KMS-11 (cell line): ENCODE measurements around the gene LETM1.

Experiments
- H2AFZ ChIP-seq: fragments of 200-600 bp; sonication (generic); 2 replicates; pipeline ENCODE4 v1.6.1; 2016; ENCODE audit warnings: antibody characterized with exemption, mixed run types, low read depth
- H3K27ac ChIP-seq: fragments of 200-600 bp; sonication (generic); 2 replicates; pipeline ENCODE4 v1.6.1; 2016; ENCODE audit warnings: mild to moderate bottlenecking, mixed run types
- H3K27me3 ChIP-seq: fragments of 200-600 bp; sonication (generic); 2 replicates; pipeline ENCODE4 v1.6.1; 2017; ENCODE audit warnings: mild to moderate bottlenecking, low read depth, mixed run types, moderate library complexity; ENCODE audit not compliant: insufficient read depth
- H3K36me3 ChIP-seq: fragments of 200-600 bp; sonication (generic); 2 replicates; pipeline ENCODE4 v1.6.1; 2017; ENCODE audit warnings: mild to moderate bottlenecking, mixed run types; ENCODE audit not compliant: insufficient read depth
- H3K4me1 ChIP-seq: fragments of 200-600 bp; sonication (generic); 2 replicates; pipeline ENCODE4 v1.6.1; 2016; ENCODE audit warnings: mild to moderate bottlenecking, low read depth, mixed run types; ENCODE audit not compliant: poor library complexity, severe bottlenecking
- H3K4me2 ChIP-seq: fragments of 200-600 bp; sonication (generic); 2 replicates; pipeline ENCODE4 v1.7.0; 2016; ENCODE audit warnings: mild to moderate bottlenecking, mixed run types
- H3K4me3 ChIP-seq: fragments of 200-600 bp; sonication (generic); IDR thresholded peaks from 2 replicates; pipeline ENCODE4 v1.6.1; 2017; ENCODE audit warnings: low read depth, low read length, mixed read lengths; ENCODE audit not compliant: insufficient read depth
- H3K79me2 ChIP-seq: fragments of 200-600 bp; sonication (generic); 2 replicates; pipeline ENCODE4 v1.6.1; 2016; ENCODE audit warnings: low read depth, mixed run types; ENCODE audit not compliant: insufficient read depth
- H3K9ac ChIP-seq: fragments of 200-600 bp; sonication (generic); 2 replicates; pipeline ENCODE4 v1.6.1; 2016; ENCODE audit warnings: mild to moderate bottlenecking, mixed run types
- H4K20me1 ChIP-seq: fragments of 200-600 bp; sonication (generic); 2 replicates; pipeline ENCODE4 v1.6.1; 2016; ENCODE audit warnings: mild to moderate bottlenecking, mixed run types; ENCODE audit not compliant: insufficient read depth
- TF ChIP-seq, protein P1 (sequence below): fragments of 200-600 bp; sonication (generic); conservative IDR thresholded peaks from 2 replicates; pipeline ENCODE4 v1.6.1; 2017; ENCODE audit warnings: low read depth, mild to moderate bottlenecking, antibody characterized with exemption, low read length, moderate library complexity, mixed read lengths

Gene LETM1

DNA sequence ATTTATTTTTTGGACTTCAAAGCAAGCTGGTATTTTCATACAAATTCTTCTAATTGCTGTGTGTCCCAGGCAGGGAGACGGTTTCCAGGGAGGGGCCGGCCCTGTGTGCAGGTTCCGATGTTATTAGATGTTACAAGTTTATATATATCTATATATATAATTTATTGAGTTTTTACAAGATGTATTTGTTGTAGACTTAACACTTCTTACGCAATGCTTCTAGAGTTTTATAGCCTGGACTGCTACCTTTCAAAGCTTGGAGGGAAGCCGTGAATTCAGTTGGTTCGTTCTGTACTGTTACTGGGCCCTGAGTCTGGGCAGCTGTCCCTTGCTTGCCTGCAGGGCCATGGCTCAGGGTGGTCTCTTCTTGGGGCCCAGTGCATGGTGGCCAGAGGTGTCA lies 47.6 kb downstream of the LETM1 start:
- Histone ChIP-seq H3K4me1 (no peaks in the 10 kb centered on the region), H3K79me2 (no peaks in the 10 kb centered on the region), H3K9ac (no peak overlapping the region), H2AFZ (no peak overlapping the region), H3K27ac (peak overlapping the region; percentile 39; the same call in 1 of the 2 replicates), H3K4me2 (no peak overlapping the region), H4K20me1 (no peaks in the 10 kb centered on the region), H3K4me3 (no peak overlapping the region), H3K36me3 (no peaks in the 10 kb centered on the region), H3K27me3 (no peaks in the 10 kb centered on the region)
- TF ChIP-seq, protein P1, sequence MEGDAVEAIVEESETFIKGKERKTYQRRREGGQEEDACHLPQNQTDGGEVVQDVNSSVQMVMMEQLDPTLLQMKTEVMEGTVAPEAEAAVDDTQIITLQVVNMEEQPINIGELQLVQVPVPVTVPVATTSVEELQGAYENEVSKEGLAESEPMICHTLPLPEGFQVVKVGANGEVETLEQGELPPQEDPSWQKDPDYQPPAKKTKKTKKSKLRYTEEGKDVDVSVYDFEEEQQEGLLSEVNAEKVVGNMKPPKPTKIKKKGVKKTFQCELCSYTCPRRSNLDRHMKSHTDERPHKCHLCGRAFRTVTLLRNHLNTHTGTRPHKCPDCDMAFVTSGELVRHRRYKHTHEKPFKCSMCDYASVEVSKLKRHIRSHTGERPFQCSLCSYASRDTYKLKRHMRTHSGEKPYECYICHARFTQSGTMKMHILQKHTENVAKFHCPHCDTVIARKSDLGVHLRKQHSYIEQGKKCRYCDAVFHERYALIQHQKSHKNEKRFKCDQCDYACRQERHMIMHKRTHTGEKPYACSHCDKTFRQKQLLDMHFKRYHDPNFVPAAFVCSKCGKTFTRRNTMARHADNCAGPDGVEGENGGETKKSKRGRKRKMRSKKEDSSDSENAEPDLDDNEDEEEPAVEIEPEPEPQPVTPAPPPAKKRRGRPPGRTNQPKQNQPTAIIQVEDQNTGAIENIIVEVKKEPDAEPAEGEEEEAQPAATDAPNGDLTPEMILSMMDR: no peak

DNA sequence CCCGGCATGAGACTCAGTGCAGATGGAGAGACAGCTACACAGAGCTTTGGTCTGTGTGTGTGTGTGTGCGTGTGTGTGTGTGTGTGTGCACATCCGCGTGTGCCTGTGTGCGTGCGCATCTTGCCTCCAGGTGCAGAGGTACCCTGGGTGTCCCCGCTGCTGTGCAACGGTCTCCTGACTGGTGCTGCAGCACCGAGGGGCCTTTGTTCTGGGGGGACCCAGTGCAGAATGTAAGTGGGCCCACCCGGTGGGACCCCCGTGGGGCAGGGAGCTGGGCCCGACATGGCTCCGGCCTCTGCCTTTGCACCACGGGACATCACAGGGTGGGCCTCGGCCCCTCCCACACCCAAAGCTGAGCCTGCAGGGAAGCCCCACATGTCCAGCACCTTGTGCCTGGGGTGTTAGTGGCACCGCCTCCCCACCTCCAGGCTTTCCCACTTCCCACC lies 48.6 kb downstream of the LETM1 start:
- Histone ChIP-seq H4K20me1 (no peaks in the 10 kb centered on the region), H3K9ac (no peak overlapping the region), H3K79me2 (no peaks in the 10 kb centered on the region), H3K27me3 (no peaks in the 10 kb centered on the region), H3K27ac (no peak overlapping the region), H3K4me2 (no peak overlapping the region), H3K36me3 (no peaks in the 10 kb centered on the region), H3K4me3 (no peak overlapping the region), H3K4me1 (no peaks in the 10 kb centered on the region), H2AFZ (no peak overlapping the region)
- TF ChIP-seq, protein P1: no peak

DNA sequence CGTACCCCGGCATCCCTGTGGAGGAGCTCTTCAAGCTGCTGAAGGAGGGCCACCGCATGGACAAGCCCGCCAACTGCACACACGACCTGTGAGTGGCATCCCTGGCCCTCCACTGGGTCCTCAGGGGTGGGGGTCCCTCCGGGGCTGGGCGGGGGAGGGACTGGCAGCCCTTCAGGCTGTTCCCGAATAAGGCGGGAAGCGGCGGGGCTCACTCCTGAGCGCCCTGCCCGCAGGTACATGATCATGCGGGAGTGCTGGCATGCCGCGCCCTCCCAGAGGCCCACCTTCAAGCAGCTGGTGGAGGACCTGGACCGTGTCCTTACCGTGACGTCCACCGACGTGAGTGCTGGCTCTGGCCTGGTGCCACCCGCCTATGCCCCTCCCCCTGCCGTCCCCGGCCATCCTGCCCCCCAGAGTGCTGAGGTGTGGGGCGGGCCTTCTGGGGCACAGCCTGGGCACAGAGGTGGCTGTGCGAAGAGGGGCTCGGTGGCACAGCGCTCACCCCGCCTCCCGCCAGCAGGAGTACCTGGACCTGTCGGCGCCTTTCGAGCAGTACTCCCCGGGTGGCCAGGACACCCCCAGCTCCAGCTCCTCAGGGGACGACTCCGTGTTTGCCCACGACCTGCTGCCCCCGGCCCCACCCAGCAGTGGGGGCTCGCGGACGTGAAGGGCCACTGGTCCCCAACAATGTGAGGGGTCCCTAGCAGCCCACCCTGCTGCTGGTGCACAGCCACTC lies 49.2 kb downstream of the LETM1 start:
- H3K27ac ChIP-seq: no peak overlapping the region; the same call in 1 of the 2 replicates
- H3K36me3 ChIP-seq: no peaks in the 10 kb centered on the region

DNA sequence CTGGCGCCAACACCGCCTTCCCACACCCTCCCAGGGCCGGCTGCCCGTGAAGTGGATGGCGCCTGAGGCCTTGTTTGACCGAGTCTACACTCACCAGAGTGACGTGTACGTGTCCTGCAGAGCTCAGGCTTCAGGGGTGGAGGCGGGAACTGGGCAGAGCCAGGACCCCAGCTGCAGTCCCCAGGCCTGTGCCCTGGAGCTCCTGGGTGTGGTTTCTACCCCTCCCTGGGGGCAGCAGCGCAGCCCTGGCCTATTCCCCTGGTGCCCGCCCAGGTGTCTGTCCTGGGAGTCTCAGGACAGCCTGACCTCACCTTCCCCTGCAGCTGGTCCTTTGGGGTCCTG lies 49.8 kb downstream of the LETM1 start:
- Histone ChIP-seq H2AFZ (no peak overlapping the region), H4K20me1 (no peaks in the 10 kb centered on the region), H3K9ac (no peak overlapping the region), H3K4me2 (no peak overlapping the region), H3K4me1 (no peaks in the 10 kb centered on the region), H3K27me3 (no peaks in the 10 kb centered on the region), H3K27ac (no peak overlapping the region; the same call in 1 of the 2 replicates), H3K79me2 (no peaks in the 10 kb centered on the region), H3K36me3 (no peaks in the 10 kb centered on the region), H3K4me3 (no peak overlapping the region)
- TF ChIP-seq, protein P1: no peak

More for the DNA sequence above, 49.2 kb downstream of the LETM1 start:
- no peak overlapping the region for H2AFZ ChIP-seq
- no peak overlapping the region for H3K4me2 ChIP-seq
- no peaks in the 10 kb centered on the region for H3K4me1 ChIP-seq
- H4K20me1 ChIP-seq: no peaks in the 10 kb centered on the region
- H3K9ac ChIP-seq: no peak overlapping the region
- H3K4me3 ChIP-seq: no peak overlapping the region
- no peaks in the 10 kb centered on the region for H3K79me2 ChIP-seq
- H3K27me3 ChIP-seq: no peaks in the 10 kb centered on the region
- TF ChIP-seq, protein P1: no peak
